AG04449 (cell line): ENCODE data around the gene SCN4A.

Experiments
- CTCF ChIA-PET: fragments of 350-600 bp; formaldehyde crosslinking; extraction: SDS; loops from one replicate; lab custom pipeline; 2021; ENCODE audit warnings: antibody characterized with exemption; lab: Yijun Ruan, JAX
- POLR2A ChIA-PET: fragments of 400-600, 350-600 bp; formaldehyde crosslinking; extraction: SDS; loops from one replicate; lab custom pipeline; 2020; ENCODE audit warnings: antibody characterized with exemption, inconsistent platforms; lab: Yijun Ruan, JAX
- DNase-seq: peaks from one replicate; pipeline ENCODE4 v3.0.0-alpha.2; 2010; ENCODE audit warnings: low read depth, low spot score
- H3K4me3 ChIP-seq: 2 replicates; pipeline ENCODE4 v1.5.1; 2011; ENCODE audit warnings: low read depth, mild to moderate bottlenecking, control low read depth, low read length
- CTCF ChIP-seq: IDR thresholded peaks from one replicate; pipeline ENCODE4 v1.5.1; 2011; ENCODE audit warnings: mild to moderate bottlenecking, moderate library complexity, low read length, control low read depth, inconsistent platforms; ENCODE audit not compliant: insufficient read depth; ENCODE audit errors: missing control alignments

SCN4A gene

GRCh38 chr17:63946440-63947363, 26.0 kb downstream of the SCN4A start:
- CTCF ChIA-PET = interaction anchor here (0.8 to 3.0 kb wide), 40 partner anchors 9 to 288 kb away, joined by 3 to 53 read pairs (median 6); partner anchors contain the start of genes CSHL1, ERN1, GH1 and PRR29
- POLR2A ChIA-PET = no interaction called here
- TF ChIP-seq CTCF = peak; percentile 77
- no peak for DNase-seq
- H3K4me3 ChIP-seq = no peak overlapping the region

GRCh38 chr17:63945784-63946439, 26.8 kb downstream of the SCN4A start:
- DNase-seq = no peak
- H3K4me3 ChIP-seq = no peak overlapping the region
- CTCF ChIA-PET = interaction anchor here (0.8 to 3.0 kb wide), 36 partner anchors 9 to 289 kb away, joined by 3 to 53 read pairs (median 6); partner anchors contain the start of genes CSHL1, ERN1, GH1 and PRR29
- POLR2A ChIA-PET = no interaction called here
- no peak for TF ChIP-seq CTCF

GRCh38 chr17:63944736-63945499, 27.8 kb downstream of the SCN4A start:
- TF ChIP-seq CTCF = no peak
- DNase-seq = no peak
- ChIA-PET POLR2A (no interaction called here), CTCF (interaction anchor here (1.7 to 3.0 kb wide), 5 partner anchors 12 to 189 kb away, joined by 6 to 53 read pairs (median 42); partner anchors contain the start of genes GH1 and PRR29)
- H3K4me3 ChIP-seq = no peak overlapping the region

- no peak for DNase-seq
- ChIA-PET CTCF (interaction anchor here (0.7 kb wide), 1 partner anchor 56 kb away, joined by 3 read pairs; no protein-coding TSS in a partner anchor), POLR2A (no interaction called here)
- TF ChIP-seq CTCF = no peak
- no peak overlapping the region for H3K4me3 ChIP-seq
These were observed 29.0 kb downstream of the SCN4A start for GRCh38 chr17:63943745-63944144.

- TF ChIP-seq CTCF = no peak
- no peak for DNase-seq
- ChIA-PET CTCF (interaction anchor here (1.1 to 1.4 kb wide), 2 partner anchors 8 to 38 kb away, joined by 3 to 5 read pairs; no protein-coding TSS in a partner anchor), POLR2A (no interaction called here)
- no peak overlapping the region for H3K4me3 ChIP-seq
These were observed 30.3 kb downstream of the SCN4A start for GRCh38 chr17:63942309-63942985.
